Lower lobe of right lung (tissue), 2 donors: ENCODE data around the gene GCSAML. TPM values are rescaled to one million over a fixed set of nuclear protein-coding genes. Genes with fewer than 3 reads are reported as not detected.
A peak's percentile ranks its signal among the peaks of the same experiment; 100 is the strongest.

Experiments
- ATAC-seq, 2 donors: fragments of 200-7000 bp; cut with Tn5 transposase; one replicate each; pipeline ENCODE4 v1.9.1; 2020 to 2022; ENCODE audit warnings: mild to moderate bottlenecking in 2 of 2, moderate library complexity in 2 of 2
- DNase-seq: peaks from one replicate; pipeline ENCODE4 v3.0.0-alpha.2; 2020
- H3K27ac ChIP-seq: fragments of 200-600 bp; one replicate; pipeline ENCODE4 v1.8.0; 2022
- H3K27me3 ChIP-seq: fragments of 200-600 bp; one replicate; pipeline ENCODE4 v1.8.0; 2022; ENCODE audit warnings: low read depth
- H3K36me3 ChIP-seq: fragments of 200-600 bp; one replicate; pipeline ENCODE4 v1.8.0; 2022; ENCODE audit warnings: mild to moderate bottlenecking
- H3K4me1 ChIP-seq: fragments of 200-600 bp; one replicate; pipeline ENCODE4 v1.8.0; 2022
- H3K4me3 ChIP-seq: fragments of 200-600 bp; one replicate; pipeline ENCODE4 v1.8.0; 2022; ENCODE audit warnings: mild to moderate bottlenecking
- H3K9me3 ChIP-seq: fragments of 200-600 bp; one replicate; pipeline ENCODE4 v1.8.0; 2022
- CTCF ChIP-seq: fragments of 200-600 bp; IDR thresholded peaks from one replicate; pipeline ENCODE4 v1.8.0; 2022; ENCODE audit warnings: antibody characterized with exemption, mild to moderate bottlenecking
- intact Hi-C: fragments of 100-400 bp; cut with DNase I; formaldehyde crosslinking; loops from one replicate; pipeline ENCODE4 v1.11.0; 2022
- total RNA-seq: library from RNA; stranded (reverse); fragmentation: NEBNext Ultra II Directional; extraction: Animal tissue kit (Norgen Biotek cat#: 25700); gene quantifications from one replicate; pipeline ENCODE4 v1.2.1, GENCODE V29; 2021
- donor health status: DM: no; HTN: yes; CAD: no; lungs with severe emphysema.

Gene GCSAML
- total RNA-seq, 1 donor from 2014 or later = 2.2 TPM

GRCh38 chr1:247613405-247613804, 64.5 kb downstream of the GCSAML start:
- Histone ChIP-seq H3K4me3 (no peak overlapping the region), H3K27ac (no peak overlapping the region), H3K36me3 (no peaks in the 10 kb centered on the region), H3K9me3 (no peaks in the 10 kb centered on the region), H3K4me1 (no peaks in the 10 kb centered on the region), H3K27me3 (no peaks in the 10 kb centered on the region)
- DNase-seq (no peak), ATAC-seq (no peak)
- intact Hi-C loops = no loop called here
- TF ChIP-seq CTCF = no peak

- H3K4me1 ChIP-seq = no peaks in the 10 kb centered on the region
- no peaks in the 10 kb centered on the region for H3K36me3 ChIP-seq
- ATAC-seq (peak in 1 of 2 donors; percentile 38), DNase-seq (no peak)
- intact Hi-C loops = no loop called here
- no peak overlapping the region for H3K4me3 ChIP-seq
- TF ChIP-seq CTCF = no peak
- no peaks in the 10 kb centered on the region for H3K27me3 ChIP-seq
- no peaks in the 10 kb centered on the region for H3K9me3 ChIP-seq
- no peak overlapping the region for H3K27ac ChIP-seq
Measured at GRCh38 chr1:247614625-247615024, 65.7 kb downstream of the GCSAML start.

Other genes starting within 250 kb of the GCSAML start
- 16.9 TPM for gene ZNF496, start 217.3 kb upstream of the GCSAML start, total RNA-seq
- gene NLRP3, start 133.0 kb upstream of the GCSAML start, total RNA-seq = 3.5 TPM
- not detected for gene OR2B11, start 91.0 kb upstream of the GCSAML start, total RNA-seq
- 0.06 TPM for gene OR2C3, start 12.7 kb upstream of the GCSAML start, total RNA-seq
- not detected for gene OR2G2, start 39.2 kb downstream of the GCSAML start, total RNA-seq
- gene OR2G3, start 56.5 kb downstream of the GCSAML start, total RNA-seq = not detected
- gene OR13G1, start 130.6 kb downstream of the GCSAML start, total RNA-seq = not detected
- not detected for gene OR6F1, start 167.5 kb downstream of the GCSAML start, total RNA-seq
- not detected for gene OR14K1, start 189.5 kb downstream of the GCSAML start, total RNA-seq
- not detected for gene OR14A2, start 199.0 kb downstream of the GCSAML start, total RNA-seq
- not detected for gene OR1C1, start 211.4 kb downstream of the GCSAML start, total RNA-seq